KG1 (cell line): ENCODE results near the gene CRABP1.

Source experiments
- DNase-seq: peaks from one replicate; lab custom pipeline; 2025; lab: John Stamatoyannopoulos, UW

The CRABP1 gene

GRCh38 chr15:78340231-78341056 is at the start of gene CRABP1:
CRABP1 (plus strand) TSS chr15:78340353; CDS start chr15:78340429, 76 bp downstream.
- no peak for DNase-seq

DNA sequence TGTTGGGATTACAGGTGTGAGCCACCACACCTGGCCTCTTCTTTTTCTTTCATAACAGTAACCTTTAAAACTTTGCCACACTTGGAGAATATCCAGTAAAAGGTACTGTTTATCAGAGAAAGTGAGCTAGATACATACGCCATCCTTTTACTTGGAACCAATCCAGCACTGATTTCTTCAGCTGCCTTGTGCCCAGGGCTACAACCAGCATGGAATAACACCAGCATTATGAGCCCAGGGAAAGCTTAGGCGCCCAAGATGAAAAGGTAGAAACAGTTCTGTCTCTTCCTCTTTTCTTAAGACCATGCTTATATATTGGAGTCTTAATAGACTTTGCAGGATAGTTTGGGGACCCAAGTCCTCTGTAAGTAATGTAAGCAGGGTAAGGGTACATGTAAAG is 49.1 kb upstream of the CRABP1 start:
- no peak for DNase-seq

DNA sequence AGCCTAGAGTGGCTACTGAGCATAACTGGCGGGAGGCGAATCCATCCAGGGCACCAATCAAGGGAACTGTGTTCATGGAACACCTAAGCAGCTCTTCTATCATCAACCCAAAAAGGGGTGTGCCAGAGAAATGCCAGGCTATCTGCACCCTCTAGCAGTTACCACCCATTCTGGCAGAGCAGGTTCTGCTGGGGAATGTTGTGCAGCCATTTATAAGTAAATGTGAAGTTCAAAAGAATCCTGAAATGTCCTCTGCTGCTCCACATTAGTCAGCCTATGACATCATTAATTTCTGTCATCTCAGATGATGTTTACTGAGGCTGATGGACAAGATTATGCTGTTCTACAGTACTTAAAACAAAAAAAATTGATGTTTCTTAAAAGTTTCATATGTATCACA is 48.5 kb upstream of the CRABP1 start:
- DNase-seq, result no peak

DNA sequence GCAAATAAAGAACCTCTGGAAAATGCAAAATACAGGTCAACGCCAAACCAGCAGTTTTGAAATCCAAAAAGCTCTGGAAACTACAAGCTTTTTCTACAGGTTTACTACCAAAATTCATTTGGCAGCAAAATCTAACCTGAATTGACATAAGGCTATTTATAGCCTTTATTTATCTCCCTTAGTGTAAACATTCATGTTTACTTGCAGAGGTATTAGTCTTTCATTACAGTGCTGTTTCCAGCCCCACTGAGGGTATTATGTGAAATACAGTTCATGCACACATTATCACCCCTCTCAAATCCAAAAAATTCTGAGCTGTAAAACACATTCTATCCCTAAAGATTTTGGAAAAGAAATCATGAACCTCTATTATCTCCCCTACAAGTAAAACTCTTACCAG is 47.9 kb upstream of the CRABP1 start:
- DNase-seq, result no peak

- DNase-seq, result peak; percentile 76
Observed at GRCh38 chr15:78299101-78299930, 40.8 kb upstream of the CRABP1 start, which contains the start of gene SKIC8. SKIC8 (minus strand) TSS chr15:78299609; CDS start chr15:78295686, 3,923 bp downstream.

DNA sequence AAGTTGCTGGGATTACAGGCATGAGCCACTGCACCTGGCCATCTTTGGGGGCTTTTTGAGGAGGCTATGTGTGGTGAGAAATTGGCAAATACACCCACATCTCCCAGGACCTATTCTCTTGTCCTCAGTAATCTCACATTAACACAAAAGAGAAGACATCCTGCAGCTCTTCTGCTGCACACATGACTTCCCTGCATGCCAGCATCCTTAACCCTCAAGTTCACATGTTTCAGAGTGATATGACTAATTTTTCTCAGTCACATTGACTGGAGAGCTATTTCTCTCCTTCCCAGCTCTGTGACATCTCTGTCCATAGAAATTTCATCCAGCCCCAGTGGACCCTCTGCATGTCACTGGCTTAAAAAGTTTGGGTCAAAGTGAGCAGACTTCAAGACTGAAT is 38.8 kb upstream of the CRABP1 start:
- DNase-seq, result no peak

DNA sequence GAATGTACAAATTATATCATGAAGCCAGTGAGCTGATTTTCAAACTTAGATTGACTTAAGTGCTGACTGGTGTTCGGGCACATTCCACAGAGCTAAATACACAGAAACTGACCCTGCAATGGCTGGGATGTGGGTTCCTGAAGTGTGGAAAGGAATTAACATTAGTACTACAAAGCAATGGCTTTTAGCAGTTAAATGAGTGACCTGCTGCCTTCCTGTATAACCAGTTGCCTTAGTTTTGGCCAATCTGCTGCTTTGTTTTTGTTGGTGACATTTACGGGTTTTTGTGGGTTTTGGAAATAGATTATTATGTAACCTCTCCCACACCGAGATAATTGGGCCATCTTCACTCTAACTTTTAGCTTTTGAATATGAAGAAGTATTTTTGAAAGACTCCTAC is 38.3 kb upstream of the CRABP1 start:
- DNase-seq, result no peak

DNA sequence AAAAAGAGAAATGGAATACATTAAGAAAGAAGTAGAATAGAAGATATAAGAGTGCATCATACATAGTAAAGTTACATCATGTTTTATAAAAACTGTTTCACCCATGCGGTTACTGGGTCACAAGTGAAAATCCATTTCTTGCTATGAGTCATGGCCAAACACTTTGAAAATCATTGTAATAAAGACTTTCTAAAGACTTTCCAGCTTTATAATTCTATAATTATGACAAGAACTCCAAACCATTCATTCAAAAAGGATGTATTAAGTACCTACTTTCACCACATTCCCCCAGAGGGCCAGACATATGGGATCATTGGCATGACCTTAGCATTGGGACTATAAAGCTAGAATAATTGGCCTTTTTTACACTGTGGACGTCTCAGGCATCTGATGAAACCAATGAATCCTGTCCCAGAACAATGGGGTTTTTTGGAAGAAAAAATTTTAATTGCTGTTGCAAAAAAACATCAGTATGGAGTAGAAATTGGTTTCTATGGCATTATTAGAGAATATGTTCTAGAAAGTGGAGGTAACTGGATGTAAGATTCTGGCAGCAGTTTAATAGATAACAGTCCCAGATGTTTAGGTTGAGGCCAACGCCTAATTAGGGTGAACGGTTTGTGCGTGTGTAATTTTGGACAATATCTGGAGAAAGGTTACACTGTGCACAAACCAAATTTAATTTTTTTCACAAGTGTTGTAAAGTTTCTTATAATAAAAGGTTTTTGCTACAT is 37.4 kb upstream of the CRABP1 start:
- DNase-seq, result no peak

DNA sequence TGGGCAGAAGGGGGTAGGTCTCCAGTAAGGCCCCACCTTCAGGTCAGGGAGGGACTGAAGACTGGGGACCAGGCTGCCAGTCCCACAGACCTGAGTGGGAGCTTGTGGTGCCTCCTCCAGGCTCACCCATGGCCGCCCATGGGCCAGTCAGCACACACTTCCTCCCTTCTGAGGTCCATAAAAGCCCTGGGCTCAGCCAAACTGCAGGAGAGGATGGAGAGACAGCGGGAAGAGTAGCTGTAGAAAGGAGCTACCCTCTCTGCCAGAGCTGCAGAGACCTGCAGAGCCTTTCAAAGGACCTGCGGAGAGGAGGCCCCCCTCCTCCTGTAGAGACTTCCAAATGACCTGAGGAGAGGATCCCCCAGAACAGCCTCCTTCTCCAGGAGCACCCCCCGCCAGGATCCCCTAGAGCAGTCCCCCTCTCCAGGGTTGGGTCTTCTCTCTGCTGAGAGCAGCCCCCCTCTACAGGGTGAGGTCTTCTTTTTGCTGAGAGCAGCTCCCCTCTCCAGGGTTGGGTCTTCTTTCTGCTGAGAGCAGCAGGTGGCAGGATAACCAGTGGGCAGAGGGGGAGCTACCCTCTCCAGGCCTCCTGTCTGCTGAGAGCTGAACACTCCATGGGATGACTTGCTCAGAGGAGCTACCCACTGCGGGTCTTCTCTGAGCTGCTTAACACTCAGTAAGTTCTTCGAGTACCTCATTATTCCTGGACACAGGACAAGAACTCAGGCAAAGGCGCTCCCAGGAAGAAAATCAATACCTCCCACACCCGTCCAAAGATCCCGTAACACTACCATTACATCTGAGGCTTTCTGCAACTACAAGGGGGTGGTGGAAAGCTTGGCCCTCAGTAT is 35.7 kb upstream of the CRABP1 start:
- no peak for DNase-seq

- no peak for DNase-seq
Observed at GRCh38 chr15:78306176-78306774, 33.9 kb upstream of the CRABP1 start.

DNA sequence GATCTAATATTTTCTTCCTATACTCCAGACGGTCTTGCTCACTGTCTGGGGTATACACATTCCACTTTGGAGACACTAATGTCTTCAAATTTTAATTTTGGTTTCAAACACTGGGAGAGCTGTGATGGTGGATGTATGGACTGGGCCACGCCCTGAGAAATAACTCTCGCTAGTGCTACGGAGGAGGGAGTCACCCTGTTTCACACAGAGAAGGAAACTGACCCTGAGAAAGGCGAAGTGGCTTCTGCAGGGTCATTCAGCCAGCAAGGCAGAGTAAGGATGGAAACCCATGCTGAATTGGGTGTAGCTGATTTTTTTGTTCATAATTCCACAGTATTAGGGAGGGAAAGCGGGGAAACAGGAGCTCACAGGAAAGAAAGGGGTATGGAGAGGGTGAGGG is 32.2 kb upstream of the CRABP1 start:
- DNase-seq, result no peak

DNA sequence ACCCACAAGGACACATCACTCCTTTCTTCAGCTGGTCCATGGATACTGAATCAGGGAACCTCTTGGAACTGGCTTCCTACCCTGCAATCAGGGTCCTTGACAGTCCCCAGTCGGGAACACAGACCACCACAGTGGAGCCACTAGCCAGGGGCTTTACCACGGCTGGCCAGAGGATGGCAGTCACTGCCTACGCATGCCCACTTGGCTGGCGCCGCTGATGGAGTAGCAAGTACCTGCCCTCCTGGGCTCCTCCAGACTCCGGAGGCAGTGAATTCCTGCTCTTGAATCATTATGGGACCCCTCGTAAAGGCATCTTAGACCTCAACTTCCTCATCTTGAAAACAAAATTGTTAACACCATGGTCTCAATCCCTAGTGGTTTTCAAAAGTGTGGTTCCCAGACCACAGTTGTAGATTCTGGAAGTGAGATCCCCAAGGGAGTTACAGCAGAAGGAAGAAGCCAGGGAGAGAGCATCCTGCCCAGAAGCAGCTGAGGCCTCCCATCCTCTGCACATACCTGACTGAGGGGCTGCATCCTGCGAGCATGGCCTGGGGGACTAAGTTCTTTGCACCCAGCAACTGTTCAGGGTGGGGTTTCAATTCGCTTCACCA is 31.6 kb upstream of the CRABP1 start:
- DNase-seq, result peak; percentile 29

GRCh38 chr15:78311292-78311691 is 28.9 kb upstream of the CRABP1 start:
- no peak for DNase-seq

DNA sequence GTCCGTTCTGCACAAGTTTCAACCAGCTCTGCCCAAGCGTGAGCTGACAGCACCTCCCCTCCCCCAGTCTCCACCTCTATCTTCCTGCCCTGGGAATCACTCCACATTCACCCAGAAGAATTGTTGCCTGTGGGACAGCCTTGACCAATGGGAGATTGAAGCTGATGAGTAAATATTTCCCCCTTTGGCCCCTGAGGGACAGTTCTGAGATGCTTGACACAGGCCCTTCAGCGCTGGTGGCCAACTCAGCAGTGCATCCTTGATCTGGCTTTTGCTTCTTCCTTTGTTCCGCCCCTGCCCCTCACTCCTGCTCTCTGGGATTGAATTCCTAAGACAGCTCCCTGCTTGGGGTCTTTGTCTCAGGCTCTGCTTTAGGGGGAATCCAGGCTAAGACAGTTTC is 27.6 kb upstream of the CRABP1 start:
- no peak for DNase-seq

DNA sequence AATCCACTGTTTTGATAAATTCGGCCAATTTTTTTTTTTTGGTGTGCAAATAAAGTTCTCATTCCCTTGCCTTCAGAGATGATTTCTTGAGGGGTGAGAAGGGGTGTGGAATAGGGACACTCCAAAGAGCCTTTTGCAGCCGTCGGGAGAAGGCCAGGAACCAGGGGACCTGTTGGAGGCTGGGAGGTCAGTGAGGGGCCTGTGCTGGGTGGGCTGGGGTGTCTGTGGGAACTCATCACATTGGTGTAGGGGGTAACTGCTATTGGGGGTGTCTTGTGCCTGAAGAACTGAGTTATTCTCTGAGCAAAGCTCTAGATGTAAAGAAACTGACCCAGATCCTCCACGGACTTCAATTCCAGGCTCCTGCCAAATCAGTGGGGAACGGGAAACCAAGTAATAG is 27.2 kb upstream of the CRABP1 start:
- DNase-seq, result no peak

DNA sequence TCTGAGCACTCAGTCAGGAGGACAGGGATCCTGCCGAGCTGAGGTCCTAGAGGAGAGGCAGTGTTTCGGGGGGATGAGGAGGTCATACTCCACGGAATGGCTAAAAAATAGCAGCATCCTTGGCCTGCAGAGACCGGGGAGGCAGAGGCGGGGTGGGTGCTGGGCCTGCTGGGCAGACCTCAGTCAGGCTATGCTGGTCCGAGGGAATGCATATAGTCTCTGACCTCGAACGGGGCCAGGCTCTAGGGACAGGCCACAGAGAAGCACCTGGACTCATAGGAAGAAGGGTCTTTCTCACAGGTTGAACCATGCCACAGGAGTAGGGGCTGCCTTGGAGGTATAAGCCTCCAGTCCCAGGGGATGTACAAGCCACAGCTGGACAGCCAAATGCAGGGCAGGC is 26.8 kb upstream of the CRABP1 start:
- DNase-seq, result no peak

DNA sequence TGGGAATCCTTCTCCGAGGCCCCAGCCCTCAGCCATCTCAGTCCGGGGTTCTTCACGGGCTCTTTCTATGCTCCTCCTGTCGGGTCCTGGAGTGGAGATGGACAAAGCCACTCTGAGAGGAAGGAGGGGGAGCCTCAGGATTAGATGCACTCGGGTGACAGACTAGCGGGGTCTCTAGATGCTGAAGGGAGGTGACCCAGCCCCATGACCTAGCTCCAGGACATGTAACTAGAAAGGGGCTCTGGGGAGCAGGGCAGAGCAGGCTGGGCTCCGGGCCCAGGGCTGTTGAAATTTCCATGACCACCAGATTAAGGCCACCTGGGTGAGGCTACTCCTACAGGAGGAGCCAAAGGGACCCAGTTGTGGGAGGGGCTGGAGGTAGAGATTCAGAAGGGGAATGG is 26.0 kb upstream of the CRABP1 start:
- no peak for DNase-seq

DNA sequence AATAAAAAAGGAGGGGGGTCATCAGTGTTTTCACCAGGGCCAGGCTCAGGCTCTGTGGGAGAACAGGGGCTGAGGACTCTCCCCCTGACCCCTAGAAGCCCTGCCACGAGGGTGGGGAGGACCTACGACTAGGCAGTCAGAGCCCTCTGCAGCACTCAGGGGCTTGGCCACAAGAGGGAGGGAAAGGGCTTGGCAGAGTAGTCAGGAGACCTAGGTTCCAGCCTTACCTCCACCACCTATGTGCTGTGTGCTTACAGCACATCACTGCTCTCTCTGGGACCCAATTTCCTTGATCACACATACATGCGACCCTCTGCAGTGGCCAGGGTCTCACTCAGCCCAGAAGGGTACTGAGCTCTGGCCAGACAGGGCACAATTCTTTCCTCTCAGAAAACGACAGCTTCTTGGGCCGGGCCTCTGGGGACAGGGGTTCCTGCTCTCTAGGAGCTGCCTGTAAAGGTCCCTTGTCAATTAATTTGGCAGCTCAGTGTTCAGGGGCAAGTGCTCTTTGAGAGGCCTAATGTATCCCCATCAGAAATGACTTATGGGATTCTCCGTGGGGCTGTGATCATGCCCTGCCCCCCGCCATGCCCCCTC is 24.4 kb upstream of the CRABP1 start:
- DNase-seq, result no peak

GRCh38 chr15:78316283-78317083 is 23.7 kb upstream of the CRABP1 start:
- DNase-seq, result no peak
